ENCODE results near the gene SPAG16.

The SPAG16 gene

DNA sequence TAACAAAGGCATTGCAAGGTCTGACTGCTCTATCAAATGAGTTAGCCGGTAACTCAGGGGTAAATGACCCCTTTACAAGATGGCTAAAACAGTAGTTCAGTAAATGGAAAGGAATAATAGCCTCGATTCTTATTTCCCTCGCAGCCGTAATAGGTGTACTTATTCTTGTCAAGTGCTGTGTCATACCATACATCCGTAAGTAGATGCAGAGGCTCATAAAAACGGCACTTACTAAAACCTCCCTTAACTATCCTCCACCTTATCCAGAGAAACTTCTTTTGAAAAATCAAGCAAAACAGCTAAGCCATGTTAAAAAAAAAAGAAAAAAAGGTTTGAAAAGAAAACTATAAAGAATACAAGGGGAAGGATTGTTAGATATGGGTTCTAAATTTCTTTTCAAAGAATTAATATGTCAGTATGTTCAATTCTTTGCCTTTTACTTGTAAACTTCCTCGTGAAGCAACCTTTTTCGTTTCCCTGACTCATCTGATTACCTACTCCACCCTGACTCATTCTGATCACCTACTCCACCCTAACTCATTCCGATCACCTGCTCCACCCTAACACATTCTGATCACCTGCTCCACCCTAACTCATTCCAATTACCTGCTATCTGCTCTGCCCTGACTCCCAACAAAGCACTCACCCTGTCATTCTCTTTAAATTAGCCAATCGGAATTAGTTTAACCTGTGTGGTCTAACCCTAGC is 127.5 kb downstream of the SPAG16 start:
- no peak for DNase-seq

GRCh38 chr2:213415093-213415492 is 130.8 kb downstream of the SPAG16 start:
- no peak for DNase-seq

DNA sequence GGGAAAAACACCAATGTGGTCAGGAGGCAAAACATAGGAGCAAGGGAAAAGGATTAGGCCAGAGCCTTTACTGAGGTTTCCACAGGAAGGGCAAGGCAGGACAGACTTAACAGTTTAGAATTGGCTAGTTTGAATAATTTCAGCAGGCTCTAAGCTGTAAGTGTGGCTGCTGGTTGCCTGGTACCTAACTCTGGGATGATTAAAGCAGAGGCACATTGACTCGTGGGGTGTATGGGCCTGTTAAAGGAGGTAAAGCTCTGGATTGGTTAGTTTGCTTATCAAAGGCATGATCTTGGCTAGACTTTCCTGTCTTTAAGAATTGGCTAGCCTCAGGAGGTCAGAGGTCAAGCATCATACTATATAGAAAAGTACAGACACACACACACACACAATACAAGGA is 132.6 kb downstream of the SPAG16 start:
- no peak for DNase-seq

DNA sequence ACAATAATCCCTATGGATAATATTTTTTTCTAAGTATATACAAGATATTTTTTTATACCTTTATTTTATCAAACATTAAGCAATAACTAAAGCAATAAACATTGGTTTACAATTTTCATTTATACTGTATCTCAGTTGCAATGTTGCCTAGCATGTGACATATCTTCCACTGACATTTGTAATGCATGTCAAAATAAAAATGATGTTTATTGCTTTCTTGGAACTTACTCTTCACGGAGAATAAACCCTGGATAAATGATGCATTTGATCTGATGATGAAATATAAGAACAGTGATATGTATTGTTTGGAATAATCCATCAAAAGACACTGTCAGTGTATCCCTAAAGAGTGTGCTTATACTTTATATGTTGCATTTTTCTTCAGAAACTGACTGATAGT is 135.7 kb downstream of the SPAG16 start:
- no peak for DNase-seq

DNA sequence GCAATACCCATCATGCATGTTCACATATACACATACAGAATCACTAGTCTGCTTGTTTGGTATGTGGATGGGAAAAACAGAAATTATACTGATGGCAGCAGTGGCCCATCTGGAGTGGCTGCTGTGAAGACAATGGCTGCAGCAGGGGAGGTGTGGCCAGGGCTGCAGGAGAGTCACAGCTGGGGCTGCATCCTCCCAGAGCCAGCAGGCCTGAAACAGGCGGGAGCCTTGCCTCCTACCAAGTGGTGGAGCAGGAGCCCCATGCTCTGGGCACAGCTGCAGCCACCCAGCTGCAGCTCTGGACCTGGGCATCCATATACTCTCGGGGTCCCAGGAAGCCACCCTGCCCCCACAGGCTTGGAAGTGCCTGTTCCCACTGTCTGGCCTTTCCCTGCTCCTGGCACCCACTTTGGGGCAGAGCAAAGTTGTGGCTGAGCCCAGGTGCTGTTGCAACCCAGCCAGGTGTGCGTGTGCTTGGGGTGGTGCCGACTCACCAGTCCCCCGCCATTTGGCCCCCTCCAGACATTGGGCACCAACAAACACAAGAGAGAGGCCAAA is 136.6 kb downstream of the SPAG16 start:
- no peak for DNase-seq

GRCh38 chr2:213422211-213422610 is 137.9 kb downstream of the SPAG16 start:
- no peak for DNase-seq

DNA sequence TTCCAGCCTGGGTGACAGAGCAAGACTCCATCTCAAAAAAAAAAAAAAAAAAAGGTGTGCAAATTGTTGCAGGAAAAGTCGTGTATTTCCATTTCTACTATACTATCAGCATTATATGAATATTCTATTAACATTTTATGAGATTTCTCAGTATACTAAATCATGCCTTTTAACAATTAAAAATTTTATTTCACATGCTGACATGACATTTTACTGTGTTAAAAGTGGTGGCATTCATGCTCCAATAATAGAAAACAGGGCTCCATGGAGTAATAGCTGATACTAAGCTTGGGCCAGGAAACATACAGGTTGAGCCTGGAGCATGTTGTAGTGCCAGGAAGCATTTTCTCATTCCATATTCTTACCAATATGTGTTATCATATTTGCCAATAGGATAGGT is 141.4 kb downstream of the SPAG16 start:
- DNase-seq: no peak

DNA sequence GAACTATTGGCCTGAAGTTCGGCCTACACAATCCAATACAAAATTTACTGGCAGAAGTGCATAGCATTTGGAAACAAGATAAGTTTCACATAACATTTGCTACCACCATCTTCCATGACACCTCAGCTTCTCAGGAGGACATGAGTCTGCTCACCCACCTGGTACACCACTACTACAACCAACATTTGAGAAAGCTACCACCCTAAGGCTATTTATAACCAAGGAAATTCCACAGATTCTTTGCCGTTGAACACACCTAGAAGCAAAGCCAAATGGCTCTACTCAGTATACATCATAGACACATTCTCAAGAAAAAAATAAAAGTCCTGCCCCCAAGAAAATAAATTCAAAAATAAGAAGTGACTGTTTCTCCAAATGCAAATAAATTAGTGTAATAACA is 145.3 kb downstream of the SPAG16 start:
- DNase-seq: no peak

DNA sequence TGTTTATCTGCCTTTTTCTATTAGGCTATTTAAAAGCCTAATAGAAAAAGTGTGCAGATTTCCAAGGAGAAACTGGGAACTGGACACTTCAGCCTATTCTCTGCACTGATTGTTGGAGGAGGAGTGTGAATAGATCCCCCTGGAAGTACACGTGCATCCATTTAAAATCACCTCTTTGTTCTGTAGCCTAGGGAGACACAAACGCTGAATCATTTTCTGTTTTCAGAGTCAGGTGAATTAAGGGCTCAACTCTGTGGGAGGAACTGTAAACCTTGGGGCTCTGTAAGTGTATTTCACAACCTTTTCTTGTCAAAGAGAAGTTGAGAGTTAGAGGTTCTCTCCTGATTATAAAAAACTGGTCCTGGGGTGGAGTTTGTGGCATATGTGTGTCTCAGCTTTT is 159.7 kb downstream of the SPAG16 start:
- DNase-seq: no peak

GRCh38 chr2:213451542-213452239 is 167.4 kb downstream of the SPAG16 start:
- no peak for DNase-seq

DNA sequence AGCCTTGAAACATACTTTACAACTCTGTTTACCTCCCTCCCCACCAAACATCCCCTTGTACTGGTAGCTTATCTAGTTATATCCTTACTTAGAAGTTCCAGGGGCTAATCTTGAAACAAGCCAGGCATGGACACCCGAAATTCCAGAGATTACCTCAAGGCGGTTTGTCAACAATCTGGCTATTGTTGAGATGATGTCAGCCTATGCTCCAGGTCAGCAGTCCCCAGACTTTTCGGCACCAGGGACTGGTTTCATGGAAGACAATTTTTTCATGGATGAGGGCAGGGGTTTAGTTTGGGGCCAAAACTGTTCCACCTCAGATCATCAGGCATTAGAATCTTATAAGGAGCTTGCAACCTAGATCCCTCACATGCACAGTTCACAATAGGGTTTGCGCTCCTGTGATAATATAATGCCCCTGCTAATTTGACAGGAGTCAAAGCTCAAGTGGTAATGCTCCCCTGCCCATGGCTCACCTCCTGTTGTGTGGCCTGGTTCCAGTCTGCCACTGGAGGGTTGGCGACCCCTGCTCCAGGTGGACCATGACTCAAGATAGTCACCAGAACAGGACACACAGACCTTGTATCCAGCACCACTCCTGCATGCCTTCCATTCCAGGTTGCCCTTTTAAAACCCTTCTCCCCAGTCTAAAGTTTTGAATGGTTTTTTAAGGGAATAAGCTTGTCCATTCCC is 171.2 kb downstream of the SPAG16 start:
- no peak for DNase-seq

GRCh38 chr2:213475433-213475832 is 191.2 kb downstream of the SPAG16 start:
- DNase-seq: no peak

DNA sequence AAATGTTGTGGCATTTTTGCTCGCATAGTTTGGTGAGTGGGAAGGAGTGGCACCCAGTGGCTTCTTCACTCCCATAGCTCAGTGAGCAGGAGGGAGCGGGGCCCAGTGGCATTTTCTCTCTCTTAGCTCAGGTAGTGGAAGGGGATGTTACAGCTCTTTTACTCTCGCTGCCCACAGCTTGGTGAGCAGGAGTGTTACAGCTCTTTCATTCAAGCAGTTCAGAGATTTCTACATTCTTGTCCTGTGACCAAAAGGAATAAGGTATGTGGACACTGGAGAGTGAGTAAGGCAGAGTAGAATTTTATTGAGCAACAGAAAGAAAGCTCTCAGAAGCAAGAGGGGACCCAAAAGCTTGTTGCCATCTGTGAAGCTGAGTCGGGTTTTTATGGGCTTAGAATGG is 192.4 kb downstream of the SPAG16 start:
- no peak for DNase-seq

DNA sequence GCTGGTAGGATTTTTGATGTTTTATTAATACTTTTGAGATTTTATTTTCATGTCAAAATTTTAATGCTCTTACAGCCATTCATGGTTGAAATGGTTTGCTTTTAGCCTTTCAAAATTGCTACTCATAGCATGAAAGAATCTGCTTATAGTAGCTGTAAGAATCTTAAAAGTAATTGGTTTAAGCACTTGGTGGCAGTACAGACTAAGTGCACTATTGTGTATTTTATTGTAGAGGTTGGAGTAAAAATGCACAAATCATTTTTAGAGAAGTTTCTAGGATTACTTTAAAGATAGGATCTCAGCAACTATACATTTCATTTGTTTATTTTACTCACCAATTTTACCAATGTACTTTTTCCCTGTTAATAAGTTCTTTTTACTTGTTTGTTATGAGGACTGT is 205.8 kb downstream of the SPAG16 start:
- DNase-seq: no peak

GRCh38 chr2:213491376-213491775 is 207.1 kb downstream of the SPAG16 start:
- no peak for DNase-seq

GRCh38 chr2:213496226-213496625 is 212.0 kb downstream of the SPAG16 start:
- no peak for DNase-seq

GRCh38 chr2:213500881-213501280 is 216.6 kb downstream of the SPAG16 start:
- no peak for DNase-seq

GRCh38 chr2:213524164-213524563 is 239.9 kb downstream of the SPAG16 start:
- DNase-seq: no peak

DNA sequence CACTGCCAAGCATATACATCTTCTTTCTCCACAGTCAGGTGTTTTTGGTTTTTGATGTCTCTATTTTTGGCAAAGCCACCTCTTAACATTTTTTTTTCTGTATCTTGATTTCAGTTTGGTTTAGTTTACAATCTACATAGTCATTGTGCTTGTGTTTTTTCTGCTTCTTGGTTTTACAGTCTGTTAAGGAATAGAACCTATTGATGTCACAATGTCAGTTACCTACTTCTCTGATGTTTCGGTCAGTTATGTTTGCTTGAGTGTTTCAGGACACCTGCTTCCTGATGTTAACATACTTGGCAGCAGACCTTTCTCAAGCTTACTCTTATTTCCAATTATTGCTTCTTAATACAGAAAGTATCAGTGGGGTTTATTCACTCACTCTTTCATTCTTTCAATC is 253.3 kb downstream of the SPAG16 start:
- no peak for DNase-seq

DNA sequence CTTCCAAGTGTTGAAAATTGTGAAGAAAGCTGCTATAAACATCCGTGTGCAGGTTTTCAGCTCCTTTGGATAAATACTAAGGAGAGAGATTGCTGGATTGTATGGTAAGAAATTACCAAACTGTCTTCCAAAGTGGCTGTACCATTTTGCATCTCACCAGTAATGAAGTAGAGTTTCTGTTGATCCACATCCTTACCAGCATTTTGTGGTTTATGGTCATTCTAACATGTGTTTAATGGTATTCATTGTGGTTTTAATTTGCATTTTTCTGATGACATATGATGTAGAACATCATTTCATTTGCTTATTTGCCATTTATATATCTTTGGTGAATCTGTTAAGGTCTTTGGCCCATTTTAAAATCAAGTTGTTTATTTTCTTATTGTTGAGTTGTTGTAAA is 260.7 kb downstream of the SPAG16 start:
- no peak for DNase-seq

DNA sequence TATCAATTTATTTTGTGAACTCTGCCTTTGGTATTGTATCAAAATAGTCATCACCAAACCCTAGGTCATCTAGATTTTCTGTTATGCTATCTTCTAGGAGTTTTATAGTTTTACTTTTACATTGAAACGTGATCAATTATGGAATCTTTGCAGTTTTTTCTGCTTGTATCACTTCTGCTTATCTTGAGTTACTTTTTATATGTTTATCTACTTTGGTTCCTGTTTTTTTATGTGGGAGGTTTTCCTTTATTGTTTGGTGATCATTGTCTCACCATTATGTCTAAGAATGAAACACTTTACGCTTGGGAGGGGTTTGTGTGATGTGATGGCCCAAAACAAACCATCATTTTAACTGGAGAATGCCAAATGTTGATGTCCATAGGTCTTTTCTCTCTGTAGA is 261.2 kb downstream of the SPAG16 start:
- DNase-seq: no peak

- no peak for DNase-seq
Observed at GRCh38 chr2:213545964-213546475, 261.8 kb downstream of the SPAG16 start.

- DNase-seq: no peak
Observed at GRCh38 chr2:213551526-213551925, 267.3 kb downstream of the SPAG16 start.

GRCh38 chr2:213559053-213559452 is 274.8 kb downstream of the SPAG16 start:
- DNase-seq: no peak

Data from cortex of kidney (tissue), 1 donor.